NCI-H146 treated with DMSO at 0.1 percent for 48 hours (cell line): Measurements from ENCODE around the gene TBX15.

ENCODE experiments used
- DNase-seq: peaks from one replicate; lab custom pipeline; 2025; ENCODE audit not compliant: unreplicated experiment; lab: John Stamatoyannopoulos, UW

Gene TBX15

DNA sequence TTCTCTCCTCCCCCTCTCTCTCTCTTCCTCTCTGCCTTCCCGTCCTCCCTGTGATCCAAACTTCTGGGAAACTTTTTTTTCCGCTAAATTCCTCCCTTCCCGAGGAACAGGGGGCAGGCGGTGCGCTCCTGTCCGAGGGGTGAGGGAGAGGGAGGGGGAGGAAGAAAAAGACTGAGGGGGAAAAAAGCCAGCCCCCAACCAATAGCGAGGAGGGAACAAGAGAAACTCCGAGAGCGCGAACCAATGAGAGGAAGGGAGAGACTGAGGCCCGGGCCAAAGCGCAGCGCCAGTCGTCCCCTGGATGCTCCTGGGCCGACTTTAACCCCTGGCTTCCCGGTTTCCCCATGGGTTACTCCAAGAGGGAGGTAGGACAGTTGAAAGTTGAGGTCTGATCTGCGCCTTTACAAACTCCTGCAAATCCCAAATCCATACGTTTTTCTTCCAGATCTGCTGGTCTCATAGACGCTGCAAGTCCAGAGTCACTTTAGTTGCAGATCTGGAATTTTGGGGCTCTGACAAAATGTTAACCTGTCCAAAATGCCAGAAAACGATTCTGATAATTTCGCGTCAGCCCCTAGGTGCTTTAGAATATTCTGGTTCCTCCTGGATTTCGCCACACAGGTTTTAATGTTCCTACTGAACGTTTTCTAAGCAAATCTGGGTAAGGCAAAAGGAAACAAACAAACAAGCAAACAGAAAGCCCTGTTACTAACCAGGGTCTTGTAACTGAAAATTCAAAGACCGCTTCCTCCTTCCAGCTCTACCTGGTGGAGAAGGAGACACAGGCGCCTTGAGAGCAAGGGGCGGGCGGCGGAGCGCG, at the start of gene TBX15:
TSS of gene TBX15 (minus strand) at position 158 of the 820 bp plus-strand sequence. CDS start 548 bp downstream, outside the sequence.
- no peak for DNase-seq

DNA sequence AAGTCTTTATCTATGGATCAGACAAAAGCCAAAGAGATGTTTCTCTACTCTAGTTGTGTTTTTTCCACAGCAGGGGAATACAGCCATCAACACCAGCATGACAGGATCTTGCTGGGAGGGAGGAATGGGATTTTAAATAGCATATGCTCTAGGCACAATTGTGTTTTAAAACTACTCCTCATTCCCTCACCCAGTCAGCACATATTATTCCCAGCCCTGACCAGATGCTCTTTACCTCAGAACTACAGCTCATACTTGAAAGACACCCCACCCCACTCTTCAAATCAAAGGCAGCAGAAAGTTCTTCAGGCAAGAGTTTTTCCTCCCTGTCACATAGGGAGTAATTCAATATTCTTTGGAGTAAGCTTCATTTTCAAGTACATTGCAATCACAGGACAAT, 46.2 kb upstream of the TBX15 start:
- DNase-seq = no peak

DNA sequence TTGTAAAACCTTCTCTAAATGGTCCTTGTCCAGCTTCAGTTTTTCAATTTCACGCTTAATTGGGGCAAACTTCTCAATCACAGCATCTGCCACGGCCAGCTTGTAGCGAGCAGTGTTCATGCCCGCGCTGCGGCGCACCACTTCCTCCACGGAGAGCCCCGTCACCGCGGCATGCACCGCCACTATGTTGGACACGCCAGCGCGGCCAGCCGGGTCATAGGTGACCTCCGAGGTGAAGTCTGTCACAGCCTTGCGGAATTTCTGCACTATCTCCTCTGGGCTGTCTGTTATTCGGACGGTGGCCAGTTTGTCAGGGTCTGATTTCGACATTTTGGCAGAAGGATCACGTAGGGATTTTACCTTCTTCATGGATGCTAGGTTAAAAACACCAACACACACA, 44.8 kb upstream of the TBX15 start:
- DNase-seq = no peak

DNA sequence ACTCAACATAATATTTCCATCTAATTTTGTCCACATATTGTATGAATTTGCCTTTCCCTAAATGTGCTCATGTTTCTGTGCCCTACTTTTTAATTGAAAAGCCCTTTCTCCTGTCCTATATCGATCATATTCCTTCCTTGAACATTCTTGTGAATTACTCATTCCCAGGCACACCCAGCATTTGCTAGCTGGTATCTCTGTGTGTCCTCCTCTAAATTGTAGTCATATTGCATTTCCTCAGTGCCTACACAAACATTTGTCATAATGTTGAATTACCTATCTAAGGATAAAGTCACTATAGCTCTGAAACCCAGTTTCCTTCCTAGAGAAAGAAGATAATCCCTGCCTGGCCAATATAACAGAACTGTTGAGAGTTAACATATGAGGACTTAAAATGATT, 39.6 kb upstream of the TBX15 start:
- DNase-seq = no peak

DNA sequence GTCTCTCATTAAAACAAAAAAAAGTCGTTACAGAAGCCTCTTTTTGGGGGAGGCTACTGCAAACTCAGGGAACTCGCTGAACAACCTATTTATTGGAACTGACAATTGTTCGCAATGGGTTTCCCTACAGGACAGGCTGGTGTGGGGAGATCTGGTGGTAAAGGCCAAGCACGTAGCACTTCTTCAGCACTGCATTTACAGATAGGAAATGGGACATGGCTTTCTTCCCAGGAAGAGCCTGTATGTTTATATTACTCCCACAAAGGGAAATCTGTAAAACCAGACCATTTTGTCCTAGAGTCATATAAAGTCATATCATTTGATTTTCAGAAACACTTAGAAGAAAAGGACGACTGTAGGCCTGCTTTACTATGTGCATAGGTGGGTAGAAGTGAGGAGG, 38.8 kb upstream of the TBX15 start:
- no peak for DNase-seq

DNA sequence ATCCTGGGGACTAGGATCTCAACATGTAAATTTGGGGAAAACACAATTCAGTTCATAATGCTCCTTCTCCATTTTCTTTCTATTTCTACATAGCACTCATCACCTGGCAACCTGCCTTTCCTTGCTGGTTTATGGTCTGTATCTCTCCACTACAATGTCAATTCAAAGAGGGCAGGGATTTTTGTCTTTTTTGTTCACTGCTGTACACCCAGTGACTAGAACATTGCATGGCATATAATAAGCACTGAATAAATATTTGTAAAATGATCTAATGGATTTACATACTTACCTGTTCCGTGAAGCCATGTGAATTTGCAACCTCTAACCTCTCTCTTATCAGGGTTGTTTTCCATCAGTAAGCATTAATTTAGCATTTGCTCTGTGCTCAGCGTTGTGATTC, 27.4 kb upstream of the TBX15 start:
- no peak for DNase-seq

DNA sequence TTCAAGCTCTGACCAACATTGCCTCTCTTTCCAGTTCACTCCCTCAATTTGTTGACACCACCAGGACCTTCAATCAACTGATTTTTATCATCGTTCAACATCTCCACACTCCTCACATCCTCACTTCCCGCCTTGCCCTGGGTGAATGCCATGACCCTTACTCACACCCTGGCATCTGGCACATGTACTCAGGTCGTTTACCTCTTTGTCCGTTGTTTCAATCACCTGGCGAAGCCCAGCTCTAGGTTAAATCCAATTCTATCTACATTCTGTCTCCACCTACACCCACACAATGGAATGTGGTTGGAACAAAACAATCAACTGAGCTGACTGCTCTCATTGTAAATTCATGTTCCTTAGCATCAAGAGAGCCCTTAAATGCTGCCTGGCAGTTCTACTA, 24.2 kb upstream of the TBX15 start:
- DNase-seq = no peak

DNA sequence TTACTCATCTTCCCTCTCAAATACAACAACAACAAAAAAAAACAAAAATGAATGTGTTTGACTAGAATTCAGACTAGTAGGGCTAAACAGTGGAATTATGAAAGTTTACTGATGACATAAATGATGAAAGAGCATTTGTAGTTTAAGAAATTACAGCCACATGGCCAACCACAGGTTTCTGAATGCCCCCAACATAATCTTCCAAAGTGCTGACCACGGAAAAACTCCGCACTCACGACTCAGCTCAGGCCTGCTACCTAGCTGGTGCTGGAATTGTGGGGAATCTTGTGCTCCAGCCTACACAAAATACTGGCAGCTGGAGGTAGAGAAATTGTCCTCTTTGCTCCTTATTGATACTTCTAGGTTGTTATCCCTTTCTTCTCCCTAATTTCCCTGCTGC, 23.6 kb upstream of the TBX15 start:
- no peak for DNase-seq

DNA sequence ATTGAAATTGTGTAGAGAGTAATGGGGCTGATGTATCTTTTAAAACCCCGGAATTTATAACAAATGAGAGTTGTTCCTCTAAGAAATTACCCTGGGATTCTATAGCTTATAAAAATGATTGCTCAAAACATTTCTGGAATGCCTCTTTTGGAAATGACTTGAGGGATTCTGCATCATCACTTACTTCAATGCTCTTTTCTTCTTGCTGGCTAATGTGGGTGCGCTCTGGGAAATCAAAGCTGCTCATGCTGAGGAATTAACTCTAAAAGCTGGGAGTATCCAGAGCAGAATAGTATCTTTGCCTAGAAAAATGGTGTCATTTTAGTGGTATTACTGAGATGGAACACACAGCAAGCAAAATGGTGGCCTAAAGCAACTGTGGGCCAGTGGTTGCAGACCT, 23.0 kb upstream of the TBX15 start:
- DNase-seq = no peak

DNA sequence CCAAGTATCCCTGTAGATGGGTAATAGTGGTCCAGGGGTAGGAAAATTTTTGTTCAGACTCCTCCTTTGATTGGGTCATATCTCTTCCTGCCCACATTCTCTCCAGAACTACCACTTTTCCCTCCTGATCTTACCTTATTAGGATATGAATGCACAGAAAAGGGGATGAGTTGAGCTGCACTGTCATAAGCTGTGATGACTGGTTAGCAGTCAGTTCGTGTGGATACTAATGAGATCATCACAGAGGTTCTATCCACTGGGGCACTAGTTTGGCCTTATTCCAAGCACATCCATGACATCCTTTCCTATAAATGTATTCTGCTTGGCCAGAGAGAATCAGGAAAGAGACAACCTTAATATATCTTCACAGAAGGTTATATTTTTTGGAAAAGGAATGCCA, 22.1 kb upstream of the TBX15 start:
- no peak for DNase-seq

DNA sequence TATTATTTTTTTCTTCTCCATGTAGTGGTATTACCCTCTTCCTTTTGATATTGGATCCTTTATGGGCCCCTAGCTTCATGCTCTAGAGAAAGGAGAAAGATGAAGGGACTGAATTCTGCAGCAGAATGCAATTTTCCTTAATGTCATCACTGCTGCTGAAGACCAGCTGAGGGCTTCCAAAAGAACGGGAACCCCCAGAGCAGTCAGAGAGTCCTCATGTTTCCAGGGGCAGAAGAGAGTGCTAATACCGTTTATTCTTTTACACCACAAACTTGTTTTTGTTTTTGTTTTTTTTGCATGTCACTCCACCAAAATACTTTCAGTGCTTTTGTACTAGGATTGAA, 21.1 kb upstream of the TBX15 start:
- DNase-seq = no peak

DNA sequence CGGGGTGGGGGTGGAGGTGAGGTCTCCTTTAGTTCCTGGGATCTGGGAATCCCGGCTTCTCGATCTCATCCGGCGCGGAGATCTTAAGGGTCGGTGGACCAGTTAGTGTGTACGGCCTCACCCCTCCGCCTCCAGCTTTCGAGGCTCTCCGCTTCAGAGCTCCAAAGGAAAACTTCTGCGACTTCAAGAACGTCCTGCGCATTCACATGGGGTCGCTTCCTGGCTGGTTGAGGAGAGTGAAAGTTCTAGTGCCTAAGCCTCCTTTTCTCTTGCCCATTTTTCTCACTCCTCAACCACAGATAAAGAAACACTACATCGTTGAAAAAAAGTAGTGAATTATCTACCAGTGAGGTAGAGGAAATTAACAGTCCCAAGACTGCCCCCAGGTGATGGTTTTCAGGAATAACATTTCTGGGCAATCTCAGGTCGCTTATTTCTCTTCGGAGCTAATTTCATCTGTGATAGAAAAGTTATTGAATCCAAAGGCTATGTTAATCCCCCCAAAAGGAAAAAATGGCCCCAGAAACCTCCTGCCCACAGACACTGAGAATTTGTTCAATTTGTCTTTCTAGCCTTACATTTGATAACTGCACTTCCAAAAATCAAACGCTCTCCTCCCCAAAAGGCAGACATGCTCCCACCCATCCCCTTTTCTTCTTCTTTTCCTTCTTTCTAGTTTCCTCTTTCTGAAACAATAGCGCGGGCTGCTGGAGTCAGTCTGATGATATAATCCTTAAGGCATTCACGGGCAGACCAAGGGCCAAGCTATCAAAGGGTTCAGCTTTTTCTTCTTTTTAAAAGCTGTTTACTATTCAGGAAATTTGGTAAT, 20.6 kb upstream of the TBX15 start:
- no peak for DNase-seq

DNA sequence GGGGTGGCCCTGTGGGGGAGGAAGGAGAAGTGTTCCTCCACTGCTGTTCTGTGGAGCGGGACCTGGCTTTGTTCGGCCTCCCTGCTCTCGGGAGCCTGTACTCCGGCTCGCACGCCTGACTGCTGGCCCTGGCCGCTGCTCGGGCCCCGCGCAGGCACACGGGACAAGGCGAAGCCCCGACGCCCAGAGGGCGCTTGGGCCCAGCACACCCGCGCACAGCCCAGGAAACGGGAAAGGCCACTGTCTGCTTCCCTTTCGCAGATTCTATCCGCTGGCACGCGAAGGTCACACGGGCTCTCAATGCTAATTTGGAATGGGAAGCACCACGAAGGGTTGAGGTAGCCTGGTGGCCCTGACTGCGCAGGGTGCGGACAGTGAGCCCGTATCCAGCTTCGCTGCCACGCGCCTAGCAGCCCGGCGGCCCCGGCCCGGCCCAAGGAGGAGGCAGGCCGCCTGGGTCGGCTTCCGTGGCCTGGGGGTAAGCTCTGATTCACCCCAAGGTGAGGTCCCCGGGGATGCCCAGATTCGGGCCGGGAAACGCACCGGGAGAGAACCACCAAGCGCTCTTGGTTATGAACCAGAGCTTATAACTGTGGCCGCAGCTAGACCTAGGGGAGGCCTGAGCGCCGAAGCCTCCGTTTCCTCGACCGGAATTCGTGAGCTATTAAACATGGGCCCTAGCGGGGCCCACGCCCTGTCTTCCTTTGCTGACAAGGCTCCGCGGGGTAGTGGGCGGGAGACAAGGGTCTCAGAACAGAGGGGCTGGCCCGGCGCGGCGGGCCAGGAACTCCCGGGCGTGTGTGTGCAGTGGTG, 19.7 kb upstream of the TBX15 start:
- DNase-seq = no peak

DNA sequence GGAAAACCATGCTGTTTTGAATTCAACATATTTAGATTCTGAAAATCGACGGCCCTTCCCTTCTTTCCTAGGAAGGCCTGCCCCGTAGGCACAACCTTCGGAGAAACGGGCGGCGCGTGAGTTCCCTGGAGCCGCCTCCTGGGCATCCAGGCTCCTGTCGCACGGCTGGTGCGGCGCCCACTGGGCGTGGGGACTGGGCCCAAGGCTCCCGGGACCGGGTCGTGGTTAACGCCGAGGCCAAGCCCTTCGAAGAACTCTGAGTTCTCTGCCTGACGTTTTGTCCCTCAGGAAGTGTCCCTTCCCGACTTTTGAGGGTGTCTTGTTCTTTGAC, 19.2 kb upstream of the TBX15 start:
- no peak for DNase-seq

DNA sequence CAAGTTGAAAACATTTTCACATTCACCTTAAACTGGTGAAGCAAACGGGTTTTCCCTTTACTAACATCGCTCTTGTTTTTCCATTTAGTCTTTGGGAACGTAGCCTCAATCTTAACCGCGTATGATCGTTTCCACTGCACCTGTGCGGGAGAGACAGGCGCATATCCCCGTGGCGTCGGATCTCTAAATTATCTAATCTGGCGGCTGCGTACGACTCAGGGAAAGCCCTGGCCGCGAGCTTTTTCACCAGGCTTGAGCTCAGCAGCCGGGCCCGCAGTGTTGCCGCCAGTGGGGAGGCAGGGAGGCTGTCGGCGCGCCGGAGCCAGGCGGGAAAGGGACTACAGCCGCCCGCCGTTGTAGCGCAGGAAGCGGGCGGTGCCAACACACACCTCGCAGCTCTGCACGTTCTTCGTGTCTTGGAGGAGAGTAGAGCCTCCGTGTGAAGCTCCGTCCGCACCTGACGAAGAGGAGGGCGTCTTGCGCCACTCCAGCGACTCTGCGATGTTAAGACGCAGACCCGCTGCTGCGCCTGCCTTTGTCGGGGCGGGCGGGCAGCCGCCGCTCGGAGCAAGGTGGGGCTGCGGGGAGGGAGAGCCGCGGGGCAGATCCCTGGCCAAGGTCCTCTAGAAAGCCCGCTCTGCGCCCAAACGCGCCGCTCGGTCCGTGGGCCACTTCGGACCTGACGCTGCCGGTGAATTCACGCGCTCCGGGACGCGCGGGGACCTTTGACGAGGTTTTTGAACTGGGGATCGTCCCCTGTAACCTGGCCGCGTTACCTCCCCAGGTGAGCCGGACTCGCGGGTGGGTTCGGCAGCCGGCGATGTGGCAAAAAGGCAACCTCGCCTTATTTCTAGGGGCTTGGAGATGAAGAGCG, 18.5 kb upstream of the TBX15 start:
- DNase-seq = no peak

DNA sequence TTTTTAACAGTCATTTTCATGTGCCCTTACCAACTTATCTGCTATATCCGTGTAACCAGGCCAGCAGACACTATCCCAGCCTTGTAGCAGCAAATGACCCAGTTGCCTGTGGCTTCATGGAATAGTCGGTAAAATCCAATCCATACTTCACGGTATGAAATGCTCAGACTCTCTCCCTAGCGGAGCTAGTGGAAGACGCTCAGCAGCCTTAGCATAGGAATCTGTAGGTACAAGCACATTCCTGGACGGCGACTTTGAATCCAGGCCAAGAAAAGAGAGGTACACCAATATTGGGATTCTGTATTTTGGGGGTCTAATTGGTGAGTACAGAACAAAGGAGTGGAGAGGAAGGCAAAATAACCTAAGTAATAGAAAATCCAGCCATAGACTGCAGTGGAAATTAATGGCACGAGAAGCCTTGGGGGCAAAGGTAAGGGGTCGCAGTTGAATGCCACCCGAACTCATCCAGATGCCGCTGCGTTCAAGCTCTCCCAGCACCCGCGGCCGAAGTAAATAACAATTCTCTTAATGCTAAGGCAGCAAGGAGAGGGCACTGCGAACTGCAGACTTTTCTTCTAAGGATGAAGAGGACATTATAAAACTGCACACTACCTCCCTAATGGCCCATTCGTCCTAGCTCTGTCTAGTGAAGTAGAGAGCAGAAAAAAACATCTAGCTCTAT, 17.7 kb upstream of the TBX15 start:
- no peak for DNase-seq

DNA sequence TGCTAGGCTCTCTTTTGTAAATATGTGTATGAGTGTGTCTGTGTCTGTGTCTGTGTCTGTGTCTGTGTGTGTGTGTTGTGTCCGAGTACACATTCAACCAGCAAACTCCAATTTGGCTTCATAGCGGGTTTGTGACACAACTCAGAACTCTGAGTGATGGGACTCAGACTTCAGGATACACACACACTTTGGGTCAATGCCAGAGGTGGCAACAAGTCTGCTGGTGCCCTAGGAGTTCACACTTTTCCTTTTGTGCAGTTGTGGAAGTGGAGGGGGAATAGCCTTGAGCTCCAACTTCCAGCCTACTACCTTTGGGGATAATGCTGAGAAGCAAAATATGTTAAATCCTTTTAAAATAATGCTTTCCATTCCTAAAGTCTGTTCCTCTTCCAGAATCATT, 16.6 kb upstream of the TBX15 start:
- DNase-seq = no peak

DNA sequence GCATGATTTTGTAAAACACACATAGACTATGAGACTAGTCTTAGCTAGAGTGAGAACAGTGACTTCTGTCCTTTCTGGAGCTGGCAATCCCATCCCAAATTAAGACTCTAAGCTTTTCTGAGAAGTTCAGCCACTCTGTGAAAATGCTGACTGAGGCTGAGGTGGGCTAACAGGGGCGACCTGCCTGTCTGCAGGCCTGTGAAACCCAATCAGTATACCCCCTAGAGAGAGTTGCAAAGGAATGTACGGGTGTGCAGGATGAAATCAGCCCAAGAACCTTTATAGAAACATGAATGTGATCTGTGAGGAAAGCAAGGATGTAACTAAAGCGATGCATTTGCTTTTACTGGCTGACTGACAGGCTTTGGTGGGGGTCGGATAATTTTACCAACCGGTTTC, 16.0 kb upstream of the TBX15 start:
- no peak for DNase-seq

DNA sequence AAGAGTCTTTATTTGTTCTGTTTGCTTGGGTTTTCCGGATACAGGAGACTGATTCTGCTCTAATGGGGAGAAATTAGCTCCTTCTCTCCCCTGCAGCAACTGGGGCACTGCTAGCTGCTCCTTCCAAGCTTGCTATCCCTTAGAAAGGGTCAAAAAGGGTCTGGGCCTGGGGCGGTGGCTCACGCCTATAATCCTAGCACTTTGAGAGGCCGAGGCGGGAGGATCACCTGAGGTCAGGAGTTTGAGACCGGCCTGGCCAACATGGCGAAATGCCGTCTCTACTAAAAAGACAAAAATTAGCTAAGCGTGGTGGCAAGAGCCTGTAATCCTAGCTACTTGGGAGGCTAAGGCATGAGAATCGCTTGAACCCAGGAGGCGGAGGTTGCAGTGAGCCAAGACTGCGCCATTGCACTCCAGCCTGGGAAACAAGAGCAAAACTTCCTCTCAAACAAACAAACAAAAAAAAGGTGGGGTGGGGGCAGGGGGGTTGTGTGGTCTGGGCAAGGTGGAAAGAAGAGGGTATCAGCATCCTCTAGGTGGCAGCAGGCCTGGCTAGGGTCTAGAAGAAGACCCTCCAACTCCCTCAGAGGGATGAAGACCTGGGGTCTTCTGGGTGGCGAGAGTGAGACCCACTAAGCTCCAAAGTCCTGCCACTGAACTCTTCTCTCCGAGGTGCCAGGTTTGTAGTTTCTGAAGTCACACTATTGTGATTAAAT, 15.4 kb upstream of the TBX15 start:
- no peak for DNase-seq
